CD14-positive monocyte (primary cell): ENCODE results near the gene GRN. TPM values are rescaled to one million over a fixed set of nuclear protein-coding genes. Genes with fewer than 3 reads are reported as not detected.
A peak's percentile ranks its signal among the peaks of the same experiment; 100 is the strongest.

ENCODE experiments used
- DNase-seq, 3 donors: peaks; one replicate each; pipeline ENCODE4 v3.0.0-alpha.2; 2011 to 2022
- H2AFZ ChIP-seq: 2 replicates; pipeline ENCODE4 v1.6.0; 2012; ENCODE audit warnings: mild to moderate bottlenecking, low read depth, low read length, inconsistent platforms; ENCODE audit not compliant: insufficient read depth, poor library complexity, severe bottlenecking
- H3K27ac ChIP-seq, 2 donors: 1 replicate in 1 of 2; 2 replicates in 1 of 2; pipeline ENCODE4 v1.5.1; 2012 to 2013; ENCODE audit warnings: low read length in 2 of 2, control low read depth in 1 of 2, inconsistent platforms in 1 of 2, low read depth in 1 of 2, mild to moderate bottlenecking in 1 of 2
- H3K27me3 ChIP-seq, 2 donors: one replicate each; pipeline versions ENCODE4 v1.6.0 to v1.6.1; 2011 to 2013; ENCODE audit warnings: low read length in 2 of 2; ENCODE audit not compliant: control insufficient read depth in 2 of 2, insufficient read depth in 2 of 2
- H3K36me3 ChIP-seq, 2 donors: replicated peaks in 1 of 2; 1 replicate in 1 of 2; 2 replicates in 1 of 2; pipeline versions ENCODE4 v1.5.1 to v1.6.1; 2012 to 2013; ENCODE audit warnings: low read length in 2 of 2, control low read depth in 1 of 2, inconsistent platforms in 1 of 2, mild to moderate bottlenecking in 1 of 2; ENCODE audit not compliant: insufficient read depth in 2 of 2, control insufficient read depth in 1 of 2
- H3K4me1 ChIP-seq, 2 donors: 1 replicate in 1 of 2; 2 replicates in 1 of 2; pipeline versions ENCODE4 v1.5.1 to v1.6.1; 2012 to 2013; ENCODE audit warnings: low read length in 2 of 2, control low read depth in 1 of 2, inconsistent platforms in 1 of 2, mild to moderate bottlenecking in 1 of 2, moderate library complexity in 1 of 2; ENCODE audit not compliant: insufficient read depth in 2 of 2, control insufficient read depth in 1 of 2
- H3K4me2 ChIP-seq: replicated peaks from 2 replicates; pipeline ENCODE3; 2012; ENCODE audit warnings: low read length, moderate library complexity, mild to moderate bottlenecking; ENCODE audit not compliant: poor library complexity, severe bottlenecking; ENCODE audit errors: extremely low read depth
- H3K4me3 ChIP-seq, 3 experiments: fragments of 200-600 bp in 1 of 3; sonication (generic) in 1 of 3; replicated peaks in 1 of 3; 1 replicate in 2 of 3; 2 replicates in 1 of 3; pipeline ENCODE4 v1.5.1; 2011 to 2013; ENCODE audit warnings: low read length in 3 of 3, mild to moderate bottlenecking in 3 of 3, control low read depth in 2 of 3, low read depth in 2 of 3, inconsistent platforms in 1 of 3, moderate library complexity in 1 of 3
- H3K79me2 ChIP-seq: 2 replicates; pipeline ENCODE4 v1.6.0; 2012; ENCODE audit warnings: mild to moderate bottlenecking, control low read depth, inconsistent platforms, low read length, moderate library complexity; ENCODE audit not compliant: insufficient read depth
- H3K9ac ChIP-seq: 2 replicates; pipeline ENCODE4 v1.6.0; 2017; ENCODE audit warnings: low read length, mild to moderate bottlenecking; ENCODE audit not compliant: insufficient read depth, poor library complexity, severe bottlenecking
- H3K9me3 ChIP-seq, 2 donors: replicated peaks in 1 of 2; 1 replicate in 1 of 2; 2 replicates in 1 of 2; pipeline versions ENCODE4 v1.5.1 to v1.6.1; 2012 to 2013; ENCODE audit warnings: low read length in 2 of 2, control low read depth in 1 of 2; ENCODE audit not compliant: control insufficient read depth in 1 of 2, insufficient read depth in 1 of 2
- H4K20me1 ChIP-seq: 2 replicates; pipeline ENCODE4 v1.6.0; 2012; ENCODE audit warnings: mild to moderate bottlenecking, low read length, control low read depth, moderate library complexity; ENCODE audit not compliant: insufficient read depth
- H3K27ac Mint-ChIP-seq, 7 donors: one replicate each; pipeline ENCODE4 v1.8.0; 2020; ENCODE audit warnings: mild to moderate bottlenecking in 7 of 7, mixed read lengths in 7 of 7, moderate library complexity in 6 of 7, inconsistent platforms in 2 of 7
- H3K27me3 Mint-ChIP-seq, 3 donors: one replicate each; pipeline ENCODE4 v1.8.0; 2021 to 2022; ENCODE audit warnings: low read depth in 3 of 3, mild to moderate bottlenecking in 3 of 3, mixed read lengths in 3 of 3, moderate library complexity in 3 of 3, inconsistent platforms in 1 of 3
- H3K36me3 Mint-ChIP-seq, 2 donors: one replicate each; pipeline ENCODE4 v1.8.0; 2020; ENCODE audit warnings: mixed read lengths in 2 of 2, inconsistent platforms in 1 of 2, mild to moderate bottlenecking in 1 of 2
- H3K4me1 Mint-ChIP-seq: one replicate; pipeline ENCODE4 v1.8.0; 2020; ENCODE audit warnings: mild to moderate bottlenecking, mixed read lengths
- H3K4me3 Mint-ChIP-seq, 2 donors: one replicate each; pipeline ENCODE4 v1.8.0; 2020; ENCODE audit warnings: mild to moderate bottlenecking in 2 of 2, mixed read lengths in 2 of 2, moderate library complexity in 1 of 2
- H3K9me3 Mint-ChIP-seq, 7 donors: one replicate each; pipeline ENCODE4 v1.8.0; 2020 to 2022; ENCODE audit warnings: mixed read lengths in 7 of 7, mild to moderate bottlenecking in 6 of 7, moderate library complexity in 6 of 7, inconsistent platforms in 2 of 7
- WGBS: methylation state at CpG from one replicate; pipeline ENCODE4 v1.1.5; 2013; ENCODE audit warnings: missing lambda C conversion rate; ENCODE audit not compliant: insufficient coverage; 5-methylcytosine and 5-hydroxymethylcytosine counted together
- intact Hi-C, 2 donors: fragments of 100-400 bp; cut with micrococcal nuclease; formaldehyde crosslinking; loops; one replicate each; pipeline versions ENCODE4 v1.15.0 to v1.15.1; 2023
- polyA minus RNA-seq: library from RNA; depleted of rRNA, polyadenylated mRNA; stranded (reverse); fragments of >200 nt; gene quantifications from 2 replicates; pipeline ENCODE4 v1.2.3, GENCODE V29; 2012
- polyA plus RNA-seq, 3 donors: library from polyadenylated mRNA; depleted of rRNA in 1 of 3; unstranded in 2 of 3; stranded (reverse) in 1 of 3; fragments of 300-500 nt in 2 of 3; fragments of >200 nt in 1 of 3; fragmentation: Illumina TruSeq in 2 of 3; gene quantifications; 1 replicate in 2 of 3; 2 replicates in 1 of 3; pipeline ENCODE4 v1.2.3, GENCODE V29; 2012 to 2021
- total RNA-seq, 12 experiments: library from RNA in 1 of 12; stranded (reverse) in 1 of 12; fragments of 120-200 nt in 1 of 12; gene quantifications; one replicate each; pipeline ENCODE4 v1.2.4 and lab custom pipeline; 2013 to 2026; ENCODE audit warnings: mixed read lengths in 6 of 12, inconsistent platforms in 1 of 12
- TF ChIP-seq, protein P1 (sequence below): fragments of 200-600 bp; IDR thresholded peaks from one replicate; pipeline ENCODE4 v1.8.0; 2022; ENCODE audit warnings: antibody characterized with exemption, mild to moderate bottlenecking

GRN gene
- total RNA-seq (2013): 825 TPM
- polyA plus RNA-seq: 1,000 to 10,000 TPM; 1,303 to 1,960 (median 1,361) TPM
- polyA minus RNA-seq: 1,272 and 1,697 TPM in 2 replicates
- total RNA-seq (lab: John Stamatoyannopoulos, UW): 144 to 892 (median 465) reads per million in 11 experiments

GRCh38 chr17:44344939-44345453 lies at the start of gene GRN:
TSS of gene GRN (plus strand) at chr17:44345302. CDS start at chr17:44349165, 3,863 bp downstream.
- Histone ChIP-seq H3K27ac (peak within 1 kb of the TSS; percentile 88 to 98), H3K9ac (peak within 1 kb of the TSS; percentile 87), H3K36me3 (peaks cover 12 to 14% of the 10 kb centered on the region in 2 donors), H3K4me1 (peaks cover 61 to 69% of the 10 kb centered on the region in 2 donors), H2AFZ (peak within 1 kb of the TSS; percentile 39), H3K79me2 (peaks cover 60% of the 10 kb centered on the region), H3K4me2 (peak within 1 kb of the TSS; percentile 88), H3K27me3 (no peaks in the 10 kb centered on the region), H3K4me3 (peak within 1 kb of the TSS; percentile 71 to 98 (median 92)), H3K9me3 (peaks cover 0 to 4% of the 10 kb centered on the region in 2 donors), H4K20me1 (peaks cover 49% of the 10 kb centered on the region)
- H3K27ac Mint-ChIP-seq: peak within 1 kb of the TSS; percentile 93 to 99 (median 98)
- peaks cover 4 to 13% (median 6%) of the 10 kb centered on the region in 7 donors for H3K9me3 Mint-ChIP-seq
- under 1% methylated on average over 18 of the region's 26 CpGs for WGBS
- intact Hi-C loops: loop anchor here in 1 of 2 donors (2.0 to 5.0 kb wide), 4 partner anchors 20 to 143 kb away; partner anchors contain the start of genes SLC25A39 and UBTF
- TF ChIP-seq, protein P1, sequence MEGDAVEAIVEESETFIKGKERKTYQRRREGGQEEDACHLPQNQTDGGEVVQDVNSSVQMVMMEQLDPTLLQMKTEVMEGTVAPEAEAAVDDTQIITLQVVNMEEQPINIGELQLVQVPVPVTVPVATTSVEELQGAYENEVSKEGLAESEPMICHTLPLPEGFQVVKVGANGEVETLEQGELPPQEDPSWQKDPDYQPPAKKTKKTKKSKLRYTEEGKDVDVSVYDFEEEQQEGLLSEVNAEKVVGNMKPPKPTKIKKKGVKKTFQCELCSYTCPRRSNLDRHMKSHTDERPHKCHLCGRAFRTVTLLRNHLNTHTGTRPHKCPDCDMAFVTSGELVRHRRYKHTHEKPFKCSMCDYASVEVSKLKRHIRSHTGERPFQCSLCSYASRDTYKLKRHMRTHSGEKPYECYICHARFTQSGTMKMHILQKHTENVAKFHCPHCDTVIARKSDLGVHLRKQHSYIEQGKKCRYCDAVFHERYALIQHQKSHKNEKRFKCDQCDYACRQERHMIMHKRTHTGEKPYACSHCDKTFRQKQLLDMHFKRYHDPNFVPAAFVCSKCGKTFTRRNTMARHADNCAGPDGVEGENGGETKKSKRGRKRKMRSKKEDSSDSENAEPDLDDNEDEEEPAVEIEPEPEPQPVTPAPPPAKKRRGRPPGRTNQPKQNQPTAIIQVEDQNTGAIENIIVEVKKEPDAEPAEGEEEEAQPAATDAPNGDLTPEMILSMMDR: no peak
- H3K36me3 Mint-ChIP-seq: peaks cover 24 to 26% of the 10 kb centered on the region in 2 donors
- peaks cover 68% of the 10 kb centered on the region for H3K4me1 Mint-ChIP-seq
- peak within 1 kb of the TSS; percentile 96 to 99 for H3K4me3 Mint-ChIP-seq
- DNase-seq: peak; percentile 95 to 98 (median 97)
- H3K27me3 Mint-ChIP-seq: peaks cover 0 to 2% (median 0%) of the 10 kb centered on the region in 3 donors

DNA sequence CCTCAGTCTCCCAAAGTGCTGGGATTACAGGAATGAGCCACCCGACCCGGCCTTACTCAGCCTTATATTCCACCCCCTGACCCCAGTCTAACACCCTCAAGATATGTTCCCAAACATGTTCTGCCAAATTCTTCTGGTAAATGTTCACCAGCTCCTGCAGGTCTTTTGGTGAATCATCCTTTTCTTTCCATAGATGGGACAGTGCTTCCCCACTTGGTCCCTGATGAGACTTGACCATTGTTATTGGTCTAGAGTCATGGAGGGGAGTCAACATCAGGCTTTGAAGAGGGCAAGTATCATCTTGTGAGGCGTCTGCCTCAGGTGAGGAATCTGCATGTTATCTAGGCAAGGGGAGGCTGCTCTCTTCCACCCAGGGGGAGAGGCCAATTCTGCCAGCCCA lies 47.1 kb upstream of the GRN start:
- no peak overlapping the region for H3K9ac ChIP-seq
- no peaks in the 10 kb centered on the region for H3K36me3 ChIP-seq
- H2AFZ ChIP-seq: no peak overlapping the region
- H3K4me1 Mint-ChIP-seq: no peaks in the 10 kb centered on the region
- H3K36me3 Mint-ChIP-seq: no peaks in the 10 kb centered on the region
- H3K4me1 ChIP-seq: no peaks in the 10 kb centered on the region
- H3K4me3 Mint-ChIP-seq: no peak overlapping the region
- no peaks in the 10 kb centered on the region for H3K9me3 ChIP-seq
- H3K9me3 Mint-ChIP-seq: no peaks in the 10 kb centered on the region
- no peak overlapping the region for H3K27ac Mint-ChIP-seq
- TF ChIP-seq, protein P1: no peak
- peaks cover 0 to 2% of the 10 kb centered on the region in 2 donors for H3K27me3 ChIP-seq
- no peak overlapping the region for H3K27ac ChIP-seq
- no peaks in the 10 kb centered on the region for H4K20me1 ChIP-seq
- DNase-seq: no peak
- no peak overlapping the region for H3K4me3 ChIP-seq
- no peak overlapping the region for H3K4me2 ChIP-seq
- 71% methylated on average over 1 of the region's 3 CpGs for WGBS
- peaks cover 10 to 22% (median 21%) of the 10 kb centered on the region in 3 donors for H3K27me3 Mint-ChIP-seq
- intact Hi-C loops: no loop called here
- no peaks in the 10 kb centered on the region for H3K79me2 ChIP-seq
